WERI-Rb-1 (cell line): ENCODE data around the gene CCM2.

Source experiments
- DNase-seq: peaks from one replicate; pipeline ENCODE4 v3.0.0-alpha.2; 2020
- H3K27ac ChIP-seq: fragments of 250-450 bp; sonication (Bioruptor Pico); 2 replicates; pipeline ENCODE4 v1.5.1; 2020; ENCODE audit warnings: mild to moderate bottlenecking, moderate library complexity
- H3K27me3 ChIP-seq: fragments of 250-450 bp; sonication (Bioruptor Pico); 2 replicates; pipeline ENCODE4 v1.5.1; 2021; ENCODE audit warnings: mild to moderate bottlenecking, low read depth, moderate library complexity; ENCODE audit not compliant: insufficient read depth, severe bottlenecking
- H3K36me3 ChIP-seq: fragments of 250-450 bp; sonication (Bioruptor Pico); 2 replicates; pipeline ENCODE4 v1.5.1; 2020; ENCODE audit warnings: mild to moderate bottlenecking, moderate library complexity
- H3K4me3 ChIP-seq: 2 replicates; pipeline ENCODE4 v1.5.1; 2011; ENCODE audit warnings: low read depth, mild to moderate bottlenecking, control low read depth, low read length
- H3K9me3 ChIP-seq: fragments of 250-450 bp; sonication (Bioruptor Pico); 2 replicates; pipeline ENCODE4 v1.5.1; 2021; ENCODE audit warnings: mild to moderate bottlenecking, moderate library complexity; ENCODE audit not compliant: severe bottlenecking
- CTCF ChIP-seq: IDR thresholded peaks from 2 replicates; pipeline ENCODE4 v1.5.1; 2011; ENCODE audit warnings: low read depth, mild to moderate bottlenecking, control low read depth, inconsistent platforms, low read length

Gene CCM2

GRCh38 chr7:45088146-45088701, 88.2 kb downstream of the CCM2 start:
- peak overlapping the region; percentile 60 for H3K4me3 ChIP-seq
- TF ChIP-seq CTCF = no peak

GRCh38 chr7:45088821-45089340, 88.9 kb downstream of the CCM2 start, which contains the start of gene NACAD:
TSS of gene NACAD (minus strand) at chr7:45088969. CDS start at chr7:45088894, 75 bp downstream.
- peak; percentile 54 for DNase-seq
- no peak for TF ChIP-seq CTCF
- H3K9me3 ChIP-seq = no peaks in the 10 kb centered on the region
- peak within 1 kb of the TSS; percentile 34; the same call in 1 of the 2 replicates for H3K27ac ChIP-seq
- peak within 1 kb of the TSS; percentile 60 for H3K4me3 ChIP-seq
- H3K27me3 ChIP-seq = no peaks in the 10 kb centered on the region
- peaks cover 8% of the 10 kb centered on the region; the same call in 1 of the 2 replicates for H3K36me3 ChIP-seq

More at GRCh38 chr7:45088146-45088701, 88.2 kb downstream of the CCM2 start:
- H3K9me3 ChIP-seq = no peaks in the 10 kb centered on the region
- H3K27me3 ChIP-seq = no peaks in the 10 kb centered on the region
- H3K27ac ChIP-seq = no peak overlapping the region
- DNase-seq = peak; percentile 44
- peaks cover 8% of the 10 kb centered on the region; the same call in 1 of the 2 replicates for H3K36me3 ChIP-seq

GRCh38 chr7:45089341-45089891, 89.4 kb downstream of the CCM2 start:
- Histone ChIP-seq H3K4me3 (peak overlapping the region; percentile 60), H3K9me3 (no peaks in the 10 kb centered on the region), H3K27me3 (no peaks in the 10 kb centered on the region), H3K27ac (peak overlapping the region; percentile 34; the same call in 1 of the 2 replicates), H3K36me3 (peaks cover 8% of the 10 kb centered on the region; the same call in 1 of the 2 replicates)
- no peak for TF ChIP-seq CTCF
- DNase-seq = peak; percentile 85

- no peaks in the 10 kb centered on the region for H3K36me3 ChIP-seq
- TF ChIP-seq CTCF = no peak
- no peak for DNase-seq
- no peak overlapping the region for H3K27ac ChIP-seq
- H3K4me3 ChIP-seq = no peak overlapping the region
- no peaks in the 10 kb centered on the region for H3K9me3 ChIP-seq
- H3K27me3 ChIP-seq = no peaks in the 10 kb centered on the region
These were observed 92.3 kb downstream of the CCM2 start for GRCh38 chr7:45092100-45092930.

GRCh38 chr7:45092931-45093235, 92.9 kb downstream of the CCM2 start:
- no peak for TF ChIP-seq CTCF
- no peaks in the 10 kb centered on the region for H3K9me3 ChIP-seq
- H3K27ac ChIP-seq = no peak overlapping the region
- no peaks in the 10 kb centered on the region for H3K36me3 ChIP-seq
- no peak overlapping the region for H3K4me3 ChIP-seq
- DNase-seq = no peak
- no peaks in the 10 kb centered on the region for H3K27me3 ChIP-seq
